ENCODE data around the gene FOSB.

Gene FOSB

DNA sequence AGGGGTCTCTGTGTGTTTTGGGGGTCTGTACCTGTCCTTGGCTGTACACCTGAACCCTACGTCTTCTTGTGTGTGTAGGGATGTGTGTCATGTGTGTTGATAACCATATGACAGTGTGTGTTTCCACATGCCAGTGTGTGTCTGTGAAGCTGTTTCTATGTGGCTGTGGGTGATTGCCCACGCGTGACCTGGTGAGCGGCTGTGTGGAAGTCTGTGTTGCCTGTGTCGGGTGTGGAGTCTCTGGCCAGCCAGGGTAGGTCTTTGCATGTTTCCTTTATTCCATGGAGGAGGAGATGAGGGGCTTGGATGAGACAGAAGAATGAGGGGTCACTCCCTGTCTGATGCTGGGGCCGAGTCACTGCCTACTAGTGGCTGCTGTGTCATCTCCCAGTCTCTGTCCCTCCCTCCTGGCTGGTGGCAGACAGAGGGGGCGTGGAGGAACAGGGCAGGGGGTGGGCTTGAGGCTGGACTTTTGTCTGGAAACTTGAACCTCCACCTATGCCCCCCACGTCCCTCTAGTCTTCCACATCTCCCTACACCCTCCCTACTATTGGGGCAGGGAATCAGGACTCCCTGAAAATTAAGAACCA is 2.8 kb upstream of the FOSB start:
- in situ Hi-C loops (cut with MboI; ENCODE audit: low pct_unique_long_range_greater_than_20kb, low sequenced_read_pairs, unreplicated experiment), result no loop called here
- TF ChIP-seq, protein P1, sequence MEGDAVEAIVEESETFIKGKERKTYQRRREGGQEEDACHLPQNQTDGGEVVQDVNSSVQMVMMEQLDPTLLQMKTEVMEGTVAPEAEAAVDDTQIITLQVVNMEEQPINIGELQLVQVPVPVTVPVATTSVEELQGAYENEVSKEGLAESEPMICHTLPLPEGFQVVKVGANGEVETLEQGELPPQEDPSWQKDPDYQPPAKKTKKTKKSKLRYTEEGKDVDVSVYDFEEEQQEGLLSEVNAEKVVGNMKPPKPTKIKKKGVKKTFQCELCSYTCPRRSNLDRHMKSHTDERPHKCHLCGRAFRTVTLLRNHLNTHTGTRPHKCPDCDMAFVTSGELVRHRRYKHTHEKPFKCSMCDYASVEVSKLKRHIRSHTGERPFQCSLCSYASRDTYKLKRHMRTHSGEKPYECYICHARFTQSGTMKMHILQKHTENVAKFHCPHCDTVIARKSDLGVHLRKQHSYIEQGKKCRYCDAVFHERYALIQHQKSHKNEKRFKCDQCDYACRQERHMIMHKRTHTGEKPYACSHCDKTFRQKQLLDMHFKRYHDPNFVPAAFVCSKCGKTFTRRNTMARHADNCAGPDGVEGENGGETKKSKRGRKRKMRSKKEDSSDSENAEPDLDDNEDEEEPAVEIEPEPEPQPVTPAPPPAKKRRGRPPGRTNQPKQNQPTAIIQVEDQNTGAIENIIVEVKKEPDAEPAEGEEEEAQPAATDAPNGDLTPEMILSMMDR (IDR thresholded peaks at IDR 0.05; ENCODE audit: extremely low read depth, insufficient read depth, missing control alignments), result no peak
- no peak for DNase-seq (ENCODE audit: low spot score)

- in situ Hi-C loops (cut with MboI; ENCODE audit: low pct_unique_long_range_greater_than_20kb, low sequenced_read_pairs, unreplicated experiment), result no loop called here
- no peak for DNase-seq (ENCODE audit: low spot score)
- TF ChIP-seq, protein P1 (IDR thresholded peaks at IDR 0.05; ENCODE audit: extremely low read depth, insufficient read depth, missing control alignments), result no peak
These were observed 711 bp upstream of the FOSB start for GRCh38 chr19:45467115-45467455.

DNA sequence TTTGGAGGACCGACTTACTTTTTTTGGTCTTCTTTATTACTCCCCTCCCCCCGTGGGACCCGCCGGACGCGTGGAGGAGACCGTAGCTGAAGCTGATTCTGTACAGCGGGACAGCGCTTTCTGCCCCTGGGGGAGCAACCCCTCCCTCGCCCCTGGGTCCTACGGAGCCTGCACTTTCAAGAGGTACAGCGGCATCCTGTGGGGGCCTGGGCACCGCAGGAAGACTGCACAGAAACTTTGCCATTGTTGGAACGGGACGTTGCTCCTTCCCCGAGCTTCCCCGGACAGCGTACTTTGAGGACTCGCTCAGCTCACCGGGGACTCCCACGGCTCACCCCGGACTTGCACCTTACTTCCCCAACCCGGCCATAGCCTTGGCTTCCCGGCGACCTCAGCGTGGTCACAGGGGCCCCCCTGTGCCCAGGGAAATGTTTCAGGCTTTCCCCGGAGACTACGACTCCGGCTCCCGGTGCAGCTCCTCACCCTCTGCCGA is 409 bp downstream of the FOSB start:
- in situ Hi-C loops (cut with MboI; ENCODE audit: low pct_unique_long_range_greater_than_20kb, low sequenced_read_pairs, unreplicated experiment), result no loop called here
- TF ChIP-seq, protein P1 (IDR thresholded peaks at IDR 0.05; ENCODE audit: extremely low read depth, insufficient read depth, missing control alignments), result peak; percentile 12
- no peak for DNase-seq (ENCODE audit: low spot score)

GRCh38 chr19:45468803-45469131 is 971 bp downstream of the FOSB start:
- DNase-seq (ENCODE audit: low spot score), result no peak

GRCh38 chr19:45469132-45469944 is 1.5 kb downstream of the FOSB start:
- in situ Hi-C loops (cut with MboI; ENCODE audit: low pct_unique_long_range_greater_than_20kb, low sequenced_read_pairs, unreplicated experiment), result no loop called here
- TF ChIP-seq, protein P1 (IDR thresholded peaks at IDR 0.05; ENCODE audit: extremely low read depth, insufficient read depth, missing control alignments), result no peak
- peak; percentile 97 for DNase-seq (ENCODE audit: low spot score)

More at GRCh38 chr19:45468803-45469131, 971 bp downstream of the FOSB start:
- in situ Hi-C loops (cut with MboI; ENCODE audit: low pct_unique_long_range_greater_than_20kb, low sequenced_read_pairs, unreplicated experiment), result no loop called here
- TF ChIP-seq, protein P1 (IDR thresholded peaks at IDR 0.05; ENCODE audit: extremely low read depth, insufficient read depth, missing control alignments), result no peak

DNA sequence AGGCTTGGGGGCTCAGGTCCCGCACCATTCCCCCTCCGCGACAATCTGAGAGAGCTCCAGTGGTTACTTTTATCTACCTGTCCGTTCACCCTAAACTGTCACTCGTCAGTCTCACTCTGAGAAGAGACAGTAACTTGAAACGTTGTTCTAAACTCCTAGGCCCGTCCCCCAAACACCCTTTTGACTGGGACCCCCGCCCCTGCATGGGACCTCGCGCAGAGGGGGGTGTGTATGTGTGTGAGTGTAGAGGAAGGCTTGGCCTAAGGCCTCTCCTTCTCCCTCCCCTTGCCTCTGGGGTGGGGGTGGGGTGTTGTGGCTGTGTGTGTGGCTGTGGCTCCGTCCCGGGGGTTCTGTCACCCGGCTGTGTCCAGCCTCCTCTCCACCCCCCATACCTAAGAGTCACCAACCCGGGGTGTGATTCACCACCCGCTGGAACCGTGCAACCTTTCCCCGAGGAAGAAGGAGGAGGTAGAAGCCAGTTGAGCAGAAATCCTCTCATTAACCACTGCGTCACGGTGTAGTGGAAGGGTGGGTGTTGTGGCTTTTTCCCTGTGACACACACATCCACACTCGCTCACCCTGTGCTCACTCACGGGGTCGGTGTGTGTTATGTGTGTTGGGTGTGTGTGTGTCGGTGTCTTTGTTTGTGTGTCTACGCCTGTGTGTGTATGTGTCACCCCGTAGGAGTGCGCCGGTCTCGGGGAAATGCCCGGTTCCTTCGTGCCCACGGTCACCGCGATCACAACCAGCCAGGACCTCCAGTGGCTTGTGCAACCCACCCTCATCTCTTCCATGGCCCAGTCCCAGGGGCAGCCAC is 2.4 kb downstream of the FOSB start:
- in situ Hi-C loops (cut with MboI; ENCODE audit: low pct_unique_long_range_greater_than_20kb, low sequenced_read_pairs, unreplicated experiment), result no loop called here
- TF ChIP-seq, protein P1 (IDR thresholded peaks at IDR 0.05; ENCODE audit: extremely low read depth, insufficient read depth, missing control alignments), result no peak

More for the DNA sequence above, 2.4 kb downstream of the FOSB start:
- no peak for DNase-seq (ENCODE audit: low spot score)
